HG03175 (cell line): ENCODE data around the gene RNF151.
A peak's percentile ranks its signal among the peaks of the same experiment; 100 is the strongest.
"Not testable (repeated sequence)": the region's sequence is repeated elsewhere in the genome, so short reads cannot be mapped to it uniquely, and the experiment has no call there.

Source experiments
- ATAC-seq: cut with Tn5 transposase; IDR thresholded peaks from one replicate; pipeline ENCODE4 v1.9.1; 2021; ENCODE audit warnings: mild to moderate bottlenecking, moderate library complexity; ENCODE audit not compliant: unreplicated experiment

Gene RNF151

DNA sequence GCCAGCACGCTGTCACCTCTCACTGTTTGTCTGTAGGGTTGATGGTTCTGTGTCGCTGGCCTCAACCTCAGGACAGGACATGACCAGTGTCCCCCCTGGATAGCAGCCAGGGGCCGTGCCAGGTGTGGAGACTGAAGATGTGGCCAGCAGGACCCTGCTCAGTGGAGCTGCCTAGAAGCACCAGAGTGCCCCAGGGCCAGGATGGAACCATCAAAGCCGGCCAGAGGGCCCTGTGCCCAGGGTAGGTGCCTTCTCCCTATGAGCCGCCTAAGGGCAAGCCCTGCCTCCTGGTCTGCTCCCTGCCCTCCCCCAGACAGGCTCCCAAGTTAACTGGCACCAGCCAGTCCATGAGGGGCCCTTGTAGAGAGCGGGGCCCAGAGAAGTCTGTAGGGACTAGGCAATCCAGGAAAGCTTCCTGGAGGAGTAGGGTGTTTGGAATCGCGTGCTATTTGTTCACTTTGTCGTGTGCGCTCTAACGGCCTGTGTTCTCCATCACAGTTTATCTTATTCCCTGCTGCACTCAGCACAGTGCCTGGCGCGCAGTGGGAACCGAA is 7.9 kb upstream of the RNF151 start:
- peak; percentile 11 for ATAC-seq

DNA sequence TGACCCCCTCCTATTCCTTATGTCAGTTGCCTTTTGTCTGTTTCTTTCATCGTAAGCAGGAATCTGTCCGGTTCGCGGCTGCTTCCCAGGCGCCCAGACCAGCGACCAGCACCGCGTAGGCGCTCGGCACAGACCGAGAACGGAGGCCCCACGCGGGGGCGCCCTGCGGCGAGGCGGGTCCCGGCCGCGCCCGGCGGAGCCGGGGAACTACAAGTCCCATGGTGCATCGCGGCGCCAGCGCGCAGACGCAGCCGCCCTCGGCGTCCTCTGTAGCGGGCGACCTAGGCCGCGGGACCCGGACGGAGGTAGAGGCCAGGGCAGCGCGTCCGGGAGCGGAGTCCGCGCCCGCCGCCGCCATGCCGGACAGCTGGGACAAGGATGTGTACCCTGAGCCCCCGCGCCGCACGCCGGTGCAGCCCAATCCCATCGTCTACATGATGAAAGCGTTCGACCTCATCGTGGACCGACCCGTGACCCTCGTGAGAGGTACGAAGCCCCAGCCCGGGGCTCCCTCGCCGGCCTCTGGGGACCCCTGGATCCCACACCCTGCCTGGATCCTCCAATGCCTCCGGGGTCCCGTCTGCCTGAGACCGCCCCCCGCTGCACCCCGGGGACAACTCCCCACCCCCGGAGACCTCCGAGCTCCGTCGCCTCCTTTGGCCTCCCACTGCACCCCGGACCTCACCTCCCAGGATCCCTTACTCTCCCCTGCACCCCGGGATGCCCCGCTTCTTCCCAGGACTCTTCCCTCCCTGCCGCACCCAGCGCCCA is 7.2 kb upstream of the RNF151 start, which contains the start of gene NDUFB10:
Gene NDUFB10 (plus strand): TSS at position 270 of the 771 bp plus-strand sequence. CDS start 87 bp downstream, at position 357.
- peak; percentile 75 for ATAC-seq

GRCh38 chr16:1960665-1961630 is 5.7 kb upstream of the RNF151 start:
- ATAC-seq, result no peak

- ATAC-seq, result no peak
Observed at GRCh38 chr16:1961651-1962067, 5.0 kb upstream of the RNF151 start.

DNA sequence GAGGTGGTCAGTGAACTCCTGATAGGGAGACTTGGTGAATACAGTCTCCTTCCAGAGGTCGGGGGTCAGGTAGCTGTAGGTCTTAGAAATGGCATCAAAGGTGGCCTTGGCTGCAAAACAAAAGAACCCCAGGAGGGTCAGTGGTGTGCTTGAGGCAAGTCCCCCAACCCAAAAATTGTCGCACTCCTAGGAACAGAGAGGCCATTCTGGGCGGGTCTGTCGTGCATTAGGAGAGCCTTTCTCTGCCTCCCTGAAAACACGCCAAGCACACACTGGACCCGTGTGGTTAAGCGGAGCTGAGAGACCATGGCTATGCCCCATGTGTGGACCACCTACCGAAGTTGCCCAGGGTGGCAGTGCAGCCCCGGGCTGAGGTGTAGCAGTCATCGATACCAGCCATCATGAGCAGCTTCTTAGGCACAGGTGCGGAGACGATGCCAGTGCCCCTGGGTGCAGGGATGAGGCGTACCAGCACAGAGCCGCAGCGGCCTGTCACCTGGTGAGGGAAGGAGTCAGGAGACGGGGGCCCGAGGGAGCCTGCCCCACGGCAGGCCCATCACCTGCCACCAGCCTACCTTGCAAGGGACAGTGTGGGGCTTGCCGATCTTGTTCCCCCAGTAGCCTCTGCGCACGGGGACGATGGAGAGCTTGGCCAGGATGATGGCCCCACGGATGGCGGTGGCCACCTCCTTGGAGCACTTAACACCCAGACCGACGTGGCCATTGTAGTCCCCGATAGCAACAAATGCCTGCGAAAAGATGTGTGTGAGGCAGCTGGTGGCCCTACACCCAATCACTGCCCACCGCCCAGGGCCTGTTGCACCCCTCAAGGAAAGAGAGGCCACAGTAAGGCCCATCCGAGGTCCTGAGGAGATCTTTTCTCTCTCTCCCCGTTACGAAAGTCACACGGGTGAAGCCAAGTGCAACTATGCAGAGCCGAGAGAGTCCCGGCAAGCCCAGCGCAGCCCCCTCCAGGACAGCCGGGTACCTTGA is 4.2 kb upstream of the RNF151 start:
- ATAC-seq, result not testable (repeated sequence)

DNA sequence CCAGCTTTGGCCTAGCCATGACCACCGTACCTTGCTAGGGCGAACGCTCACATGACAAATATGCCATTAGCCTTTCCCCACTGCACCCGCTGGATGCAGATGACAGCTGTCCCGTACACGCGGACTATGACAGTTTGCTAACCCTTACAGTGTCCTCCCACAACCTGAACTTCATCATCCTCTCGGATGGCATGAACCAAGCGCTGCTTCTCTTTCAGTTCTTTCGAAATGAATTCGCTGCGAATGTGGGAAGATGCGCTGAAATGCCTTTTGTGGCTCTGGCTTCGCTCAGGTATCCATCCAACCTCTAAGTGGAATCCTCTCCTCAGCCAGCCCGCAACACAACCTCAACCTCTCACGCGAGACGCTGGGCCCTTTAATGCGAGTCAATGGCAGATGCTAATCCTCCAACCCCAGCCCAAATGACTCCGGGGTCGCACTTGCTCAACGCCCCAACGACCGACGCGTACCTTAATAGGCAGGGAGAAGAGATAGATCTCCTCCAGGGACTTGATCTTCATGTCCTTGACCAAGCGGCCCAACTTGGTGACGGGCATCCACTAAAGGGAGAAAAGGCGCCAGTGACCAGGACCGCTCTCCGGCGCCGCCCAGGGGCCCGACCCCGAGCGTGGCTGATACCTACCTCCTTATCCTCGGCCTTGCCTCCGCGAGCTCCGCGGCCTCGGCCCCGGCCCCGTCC is 2.7 kb upstream of the RNF151 start:
- ATAC-seq, result peak; percentile 5

DNA sequence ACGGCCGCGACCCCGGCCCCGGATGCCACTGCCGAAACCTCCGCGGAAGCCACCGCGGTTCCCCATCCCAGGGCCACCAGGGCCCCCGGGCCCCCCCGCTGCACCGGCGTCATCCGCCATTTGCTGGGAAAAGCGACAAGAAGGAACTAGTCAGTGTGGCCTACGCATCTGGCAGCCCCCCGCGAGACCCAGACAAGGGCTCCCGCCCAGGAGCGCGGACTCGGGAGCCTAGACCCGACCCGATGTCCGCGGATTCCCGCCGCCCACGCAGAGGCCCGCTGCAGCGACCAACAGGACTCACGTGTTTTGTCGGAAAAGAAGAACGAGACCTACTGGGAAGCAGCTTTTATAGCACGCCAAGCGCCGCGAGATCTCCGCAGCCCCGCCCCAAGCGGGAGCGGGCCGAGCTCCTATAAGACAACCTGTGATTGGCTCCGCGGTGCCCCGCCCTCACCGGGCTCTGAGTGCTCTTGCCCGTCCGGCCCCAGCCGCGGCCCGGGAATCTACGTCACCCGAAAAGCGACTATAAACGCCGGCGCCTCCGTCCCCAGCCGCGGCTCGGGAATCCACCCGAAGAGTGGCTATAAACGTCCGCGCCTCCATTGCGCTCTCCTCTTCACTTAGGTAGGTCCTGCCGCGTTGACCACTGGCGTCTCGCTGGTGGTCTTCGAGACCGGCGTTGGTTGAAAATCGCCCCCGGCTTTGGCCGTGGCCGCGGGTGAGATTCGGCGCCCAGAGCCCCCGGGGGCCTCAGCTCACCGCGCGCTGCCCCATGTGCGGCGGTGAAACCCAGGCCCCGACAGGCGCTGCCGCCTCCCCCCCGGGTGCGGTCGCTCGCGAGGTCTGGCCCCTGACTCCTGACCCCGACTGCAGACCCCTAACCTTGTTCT is 1.9 kb upstream of the RNF151 start, which contains the start of gene RPS2:
Gene RPS2 (minus strand): TSS at position 321 of the 890 bp plus-strand sequence. CDS start 201 bp downstream, at position 120.
- peak; percentile 90 for ATAC-seq

GRCh38 chr16:1965396-1966001 is 1.2 kb upstream of the RNF151 start:
- ATAC-seq, result no peak

- no peak for ATAC-seq
Observed at GRCh38 chr16:1968146-1968953, 1.7 kb downstream of the RNF151 start.

- ATAC-seq, result peak; percentile 86
Observed at GRCh38 chr16:1971796-1972489, 5.3 kb downstream of the RNF151 start, which contains the start of gene TBL3. TBL3 (plus strand) TSS chr16:1972053; CDS start chr16:1972165, 112 bp downstream.

DNA sequence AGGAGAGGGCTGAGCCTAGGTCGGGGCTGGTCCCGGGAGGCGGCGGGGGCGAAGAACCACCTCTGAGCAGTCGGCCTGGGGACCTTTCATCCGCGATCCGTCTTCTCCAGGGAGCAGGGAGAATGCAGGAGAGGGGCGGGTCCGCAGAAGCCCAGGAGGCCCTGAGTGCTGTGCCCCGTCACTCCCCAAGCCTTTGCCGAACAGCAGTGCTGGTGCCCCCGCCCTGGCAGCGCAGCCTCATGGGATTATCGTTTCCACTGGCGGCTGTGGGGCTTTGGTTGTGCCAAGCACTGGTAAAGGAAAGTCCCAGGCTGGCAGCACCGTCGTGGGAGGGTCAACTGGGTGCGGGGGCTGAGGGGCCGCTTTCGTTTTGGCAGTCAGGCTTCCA is 5.8 kb downstream of the RNF151 start:
- ATAC-seq, result no peak

GRCh38 chr16:1973461-1974156 is 7.0 kb downstream of the RNF151 start:
- no peak for ATAC-seq

DNA sequence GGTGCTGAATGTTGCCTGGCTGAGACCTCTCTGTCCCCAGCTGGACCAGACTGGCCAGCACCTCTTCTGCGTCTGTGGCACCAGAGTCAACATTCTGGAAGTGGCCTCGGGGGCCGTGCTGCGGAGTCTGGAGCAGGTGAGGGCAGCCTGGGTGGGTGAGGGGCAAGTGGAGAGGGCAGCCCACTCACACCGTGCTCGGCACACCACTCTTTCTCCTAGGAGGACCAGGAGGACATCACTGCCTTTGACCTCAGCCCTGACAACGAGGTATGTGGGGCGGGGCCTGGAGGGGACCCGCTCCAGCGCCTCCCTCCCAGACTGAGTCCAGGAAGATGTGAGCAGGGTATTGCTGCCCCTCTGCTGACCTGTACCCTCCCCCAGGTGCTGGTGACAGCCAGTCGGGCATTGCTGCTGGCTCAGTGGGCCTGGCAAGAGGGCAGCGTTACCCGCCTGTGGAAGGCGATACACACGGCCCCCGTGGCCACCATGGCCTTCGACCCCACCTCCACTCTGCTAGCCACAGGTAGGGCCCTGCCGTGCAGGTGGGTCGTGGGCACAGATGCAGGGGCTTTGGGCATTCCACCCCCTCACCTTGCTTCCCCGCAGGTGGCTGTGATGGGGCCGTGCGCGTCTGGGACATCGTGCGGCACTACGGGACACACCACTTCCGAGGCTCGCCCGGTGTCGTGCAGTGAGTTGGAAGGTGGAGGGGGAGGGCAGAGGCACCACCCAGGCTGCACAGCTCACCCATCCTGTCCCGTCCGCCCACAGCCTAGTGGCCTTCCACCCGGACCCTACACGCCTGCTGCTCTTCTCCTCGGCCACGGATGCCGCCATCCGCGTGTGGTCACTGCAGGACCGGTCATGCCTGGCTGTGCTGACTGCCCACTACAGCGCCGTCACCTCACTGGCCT is 7.8 kb downstream of the RNF151 start:
- no peak for ATAC-seq

GRCh38 chr16:1975432-1976215 is 9.0 kb downstream of the RNF151 start:
- no peak for ATAC-seq
